Smooth muscle cell of the umbilical artery (primary cell): Measurements from ENCODE around the gene ITGB3BP. TPM values are rescaled to one million over a fixed set of nuclear protein-coding genes. Genes with fewer than 3 reads are reported as not detected.

Source experiments
- total RNA-seq: library from RNA; depleted of rRNA; stranded (reverse); fragments of >200 nt; gene quantifications from 2 replicates; pipeline ENCODE4 v1.2.3, GENCODE V29; 2014

The ITGB3BP gene
- 7.4 and 22.8 TPM in 2 replicates for total RNA-seq

GRCh38 chr1:63522891-63523728, at the start of gene ITGB3BP, which contains the start of gene EFCAB7:
Gene ITGB3BP (minus strand): TSS chr1:63523225. CDS start chr1:63523133, 92 bp downstream.
Gene EFCAB7 (plus strand): TSS chr1:63523525. CDS start chr1:63525573, 2,048 bp downstream.

Other genes starting within 250 kb of the ITGB3BP start
- not detected in 2 replicates for gene FOXD3, start 200.7 kb downstream of the ITGB3BP start, total RNA-seq
- gene ALG6, start 155.6 kb downstream of the ITGB3BP start, total RNA-seq, result 11.9 and 12.5 TPM in 2 replicates
- 6.1 and 8.6 TPM in 2 replicates for gene EFCAB7, start 300 bp upstream of the ITGB3BP start, total RNA-seq
- gene PGM1, start 70.2 kb upstream of the ITGB3BP start, total RNA-seq, result 103 and 167 TPM in 2 replicates